NCI-H2196 (cell line): ENCODE measurements around the gene CABLES1.
"Not testable (repeated sequence)": the region's sequence is repeated elsewhere in the genome, so short reads cannot be mapped to it uniquely, and the experiment has no call there.

Source experiments
- DNase-seq: peaks from one replicate; lab custom pipeline; 2025; ENCODE audit not compliant: unreplicated experiment; lab: John Stamatoyannopoulos, UW

The CABLES1 gene

DNA sequence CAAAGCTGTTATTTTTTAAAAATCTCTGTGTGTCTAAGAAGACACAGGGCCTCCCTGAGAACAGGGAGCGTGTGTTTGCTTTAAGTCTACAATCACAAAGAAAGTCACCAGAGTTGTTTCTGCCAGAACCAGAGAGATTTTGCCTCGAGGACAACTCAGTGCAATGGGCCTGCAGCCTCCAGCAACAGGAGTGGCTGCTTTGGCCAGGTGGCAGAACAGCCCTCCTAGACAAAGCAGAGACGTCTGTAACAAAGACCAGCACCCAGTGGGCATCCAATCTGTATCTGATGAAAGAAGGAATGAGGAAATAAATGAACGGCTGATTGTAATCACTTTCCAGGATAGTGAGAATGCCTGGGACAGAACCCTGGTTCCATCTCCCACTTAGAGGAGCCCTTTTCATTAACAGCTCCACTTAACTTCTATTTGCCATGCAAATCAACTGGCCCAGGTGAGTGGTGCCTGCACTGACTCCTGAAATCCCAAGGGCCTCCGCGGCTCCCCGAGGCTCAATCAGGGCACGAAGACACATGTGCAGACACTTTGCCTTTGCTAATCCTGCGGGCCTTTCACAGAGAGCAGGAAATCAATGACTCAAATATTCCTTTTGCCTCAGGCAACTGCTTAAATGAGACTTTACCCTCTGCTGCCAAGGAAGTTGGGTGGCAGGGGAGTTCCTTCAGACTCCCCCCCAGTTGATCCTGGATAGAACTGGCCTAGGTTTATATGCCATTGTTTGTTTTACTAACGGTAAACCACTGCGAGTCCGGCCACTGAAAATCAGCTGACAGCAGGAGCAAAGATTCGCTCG lies 146.5 kb downstream of the CABLES1 start:
- no peak for DNase-seq

- no peak for DNase-seq
Measured at GRCh38 chr18:23282437-23282781, 147.1 kb downstream of the CABLES1 start.

DNA sequence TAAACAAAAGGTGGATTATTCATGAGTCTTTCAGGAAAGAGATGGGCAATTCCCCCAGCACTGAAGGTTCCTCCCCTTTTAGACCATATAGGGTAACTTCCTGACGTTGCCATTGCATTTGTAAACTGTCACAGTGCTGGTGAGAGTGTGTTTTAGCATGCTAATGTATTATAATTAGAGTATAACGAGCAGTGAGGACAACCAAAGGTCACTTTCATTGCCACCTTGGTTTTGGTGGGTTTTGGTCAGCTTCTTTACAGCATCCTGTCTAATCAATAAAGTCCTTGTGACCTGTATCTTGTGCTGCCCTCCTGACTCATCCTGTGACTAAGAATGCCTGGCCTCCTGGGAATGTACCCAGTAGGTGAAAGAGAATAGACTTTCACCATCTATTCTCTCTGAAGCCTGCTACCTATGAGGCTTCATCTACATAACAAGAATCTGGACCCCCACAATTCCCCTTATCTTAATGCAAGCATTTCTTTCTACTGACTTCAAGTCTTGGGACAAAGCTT lies 148.7 kb downstream of the CABLES1 start:
- no peak for DNase-seq

- DNase-seq: no peak
Measured at GRCh38 chr18:23284629-23285028, 149.3 kb downstream of the CABLES1 start.

GRCh38 chr18:23285581-23285980 lies 150.3 kb downstream of the CABLES1 start:
- not testable (repeated sequence) for DNase-seq

GRCh38 chr18:23291456-23292205 lies 156.3 kb downstream of the CABLES1 start:
- peak; percentile 40 for DNase-seq

GRCh38 chr18:23300231-23300805 lies 165.0 kb downstream of the CABLES1 start:
- no peak for DNase-seq

- peak; percentile 16 for DNase-seq
Measured at GRCh38 chr18:23301972-23302371, 166.7 kb downstream of the CABLES1 start.

DNA sequence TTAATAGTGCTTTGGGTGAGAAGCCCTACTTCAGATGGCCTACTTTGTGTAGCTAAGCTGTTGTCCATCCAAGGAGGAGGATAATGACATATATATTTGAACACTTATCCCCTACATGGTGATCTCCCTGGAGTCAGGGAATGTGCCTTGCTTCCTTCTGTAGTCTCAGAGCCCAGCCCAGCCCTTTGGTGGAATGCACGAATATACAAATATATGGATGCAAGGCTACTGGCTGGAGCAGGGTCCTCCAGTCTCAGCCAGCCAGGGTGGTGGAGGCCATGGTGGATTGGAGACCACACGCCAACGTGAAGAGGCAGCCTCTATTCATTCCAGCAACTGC lies 167.2 kb downstream of the CABLES1 start:
- DNase-seq: no peak

GRCh38 chr18:23302851-23303527 lies 167.7 kb downstream of the CABLES1 start:
- no peak for DNase-seq

DNA sequence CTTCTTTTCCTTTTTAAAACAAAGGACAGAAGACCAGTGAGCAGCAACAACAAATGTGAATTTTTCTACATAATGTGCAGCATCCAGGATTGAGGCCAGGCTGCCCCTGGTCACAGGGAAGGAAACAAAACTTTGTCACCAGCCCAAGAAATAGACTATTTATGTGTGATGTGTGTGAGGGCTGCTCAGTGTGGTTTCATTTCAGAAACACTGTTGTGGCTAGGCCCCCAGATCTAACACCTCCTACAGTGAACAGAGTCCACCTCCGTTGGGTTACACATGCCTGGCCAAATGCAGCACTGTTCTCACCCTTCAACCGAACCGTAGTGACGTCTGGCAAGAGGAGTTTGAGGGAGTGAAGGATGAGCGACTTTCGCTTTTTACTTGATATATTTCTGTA lies 171.5 kb downstream of the CABLES1 start:
- DNase-seq: no peak

- DNase-seq: no peak
Measured at GRCh38 chr18:23307567-23308295, 172.4 kb downstream of the CABLES1 start.
